Spleen (tissue), 7 donors: Measurements from ENCODE around the gene ABRAXAS1.

ENCODE experiments used
- POLR2A ChIP-seq, 3 donors: fragments of 450-650 bp; IDR thresholded peaks; one replicate each; pipeline ENCODE4 v1.5.1; 2017; ENCODE audit warnings: antibody characterized with exemption in 3 of 3, mild to moderate bottlenecking in 1 of 3
- TF ChIP-seq, protein P1 (sequence below), 11 experiments: fragments of 200-600 bp in 7 of 11; fragments of 450-650 bp in 4 of 11; sonication (generic) in 4 of 11; IDR thresholded peaks in 8 of 11; conservative IDR thresholded peaks in 3 of 11; 1 replicate in 7 of 11; 2 replicates in 4 of 11; pipeline versions ENCODE4 v1.4.0 to v1.8.0; 2016 to 2021; ENCODE audit warnings: antibody characterized with exemption in 11 of 11, inconsistent platforms in 4 of 11, mild to moderate bottlenecking in 1 of 11
- donor health status: DM: no; HTN: no; CAD: no; lungs with moderate emphysema.
- donor health status: DM: no; HTN: no; CAD: no.
- donor health status: DM: no; HTN: no; CAD: no.

DNA sequence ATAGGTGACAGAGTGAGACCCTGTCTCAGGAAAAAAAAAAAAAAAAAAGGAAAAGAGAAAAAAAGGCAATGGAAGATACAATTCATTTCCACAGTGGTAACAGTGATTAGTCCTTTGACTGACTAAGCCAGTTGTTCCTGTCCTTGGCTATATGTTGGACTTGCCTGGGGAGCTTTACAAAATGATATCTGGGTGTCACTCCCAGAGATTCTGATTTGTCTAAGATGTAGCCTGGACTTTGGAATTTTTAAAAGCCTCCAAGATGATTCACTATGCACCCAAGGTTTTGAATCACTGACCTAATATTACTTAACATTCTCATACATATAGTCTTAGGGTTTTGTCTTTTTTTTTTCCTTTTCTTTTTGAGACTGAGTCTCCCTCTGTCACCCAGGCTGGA lies 46.2 kb downstream of the ABRAXAS1 start:
- no peak for TF ChIP-seq POLR2A (IDR thresholded peaks at IDR 0.05)
- TF ChIP-seq, protein P1, sequence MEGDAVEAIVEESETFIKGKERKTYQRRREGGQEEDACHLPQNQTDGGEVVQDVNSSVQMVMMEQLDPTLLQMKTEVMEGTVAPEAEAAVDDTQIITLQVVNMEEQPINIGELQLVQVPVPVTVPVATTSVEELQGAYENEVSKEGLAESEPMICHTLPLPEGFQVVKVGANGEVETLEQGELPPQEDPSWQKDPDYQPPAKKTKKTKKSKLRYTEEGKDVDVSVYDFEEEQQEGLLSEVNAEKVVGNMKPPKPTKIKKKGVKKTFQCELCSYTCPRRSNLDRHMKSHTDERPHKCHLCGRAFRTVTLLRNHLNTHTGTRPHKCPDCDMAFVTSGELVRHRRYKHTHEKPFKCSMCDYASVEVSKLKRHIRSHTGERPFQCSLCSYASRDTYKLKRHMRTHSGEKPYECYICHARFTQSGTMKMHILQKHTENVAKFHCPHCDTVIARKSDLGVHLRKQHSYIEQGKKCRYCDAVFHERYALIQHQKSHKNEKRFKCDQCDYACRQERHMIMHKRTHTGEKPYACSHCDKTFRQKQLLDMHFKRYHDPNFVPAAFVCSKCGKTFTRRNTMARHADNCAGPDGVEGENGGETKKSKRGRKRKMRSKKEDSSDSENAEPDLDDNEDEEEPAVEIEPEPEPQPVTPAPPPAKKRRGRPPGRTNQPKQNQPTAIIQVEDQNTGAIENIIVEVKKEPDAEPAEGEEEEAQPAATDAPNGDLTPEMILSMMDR (IDR thresholded peaks at IDR 0.05 in 8 of 11, conservative IDR thresholded peaks at IDR 0.05 in 3 of 11): no peak
